ENCODE data around the gene GLOD5.

DNA sequence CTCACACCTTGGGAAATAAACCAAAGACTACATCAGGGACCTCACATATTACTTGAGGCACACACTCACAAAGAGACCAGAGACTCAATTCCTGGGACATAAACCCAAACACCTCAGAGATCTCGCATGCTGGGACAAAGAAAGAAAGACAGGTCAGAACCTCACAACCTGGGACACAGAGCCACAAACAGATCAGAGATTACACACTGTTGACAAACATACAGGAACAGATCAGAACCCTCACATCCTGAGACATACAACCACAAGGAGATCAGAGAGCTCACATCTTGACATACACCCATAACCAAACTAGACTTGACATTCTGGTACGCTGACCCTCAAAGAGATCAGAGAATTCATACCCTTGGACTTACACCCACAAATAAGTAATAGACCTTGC, 47.7 kb upstream of the GLOD5 start:
- TF ChIP-seq, protein P1, sequence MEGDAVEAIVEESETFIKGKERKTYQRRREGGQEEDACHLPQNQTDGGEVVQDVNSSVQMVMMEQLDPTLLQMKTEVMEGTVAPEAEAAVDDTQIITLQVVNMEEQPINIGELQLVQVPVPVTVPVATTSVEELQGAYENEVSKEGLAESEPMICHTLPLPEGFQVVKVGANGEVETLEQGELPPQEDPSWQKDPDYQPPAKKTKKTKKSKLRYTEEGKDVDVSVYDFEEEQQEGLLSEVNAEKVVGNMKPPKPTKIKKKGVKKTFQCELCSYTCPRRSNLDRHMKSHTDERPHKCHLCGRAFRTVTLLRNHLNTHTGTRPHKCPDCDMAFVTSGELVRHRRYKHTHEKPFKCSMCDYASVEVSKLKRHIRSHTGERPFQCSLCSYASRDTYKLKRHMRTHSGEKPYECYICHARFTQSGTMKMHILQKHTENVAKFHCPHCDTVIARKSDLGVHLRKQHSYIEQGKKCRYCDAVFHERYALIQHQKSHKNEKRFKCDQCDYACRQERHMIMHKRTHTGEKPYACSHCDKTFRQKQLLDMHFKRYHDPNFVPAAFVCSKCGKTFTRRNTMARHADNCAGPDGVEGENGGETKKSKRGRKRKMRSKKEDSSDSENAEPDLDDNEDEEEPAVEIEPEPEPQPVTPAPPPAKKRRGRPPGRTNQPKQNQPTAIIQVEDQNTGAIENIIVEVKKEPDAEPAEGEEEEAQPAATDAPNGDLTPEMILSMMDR (IDR thresholded peaks at IDR 0.05) = no peak
- no peak for TF ChIP-seq POLR2A (IDR thresholded peaks at IDR 0.05)
